GM19328 (cell line): ENCODE data around the gene ADGRE3.
"Not testable (repeated sequence)": the region's sequence is repeated elsewhere in the genome, so short reads cannot be mapped to it uniquely, and the experiment has no call there.

Experiments used
- ATAC-seq: cut with Tn5 transposase; IDR thresholded peaks from one replicate; pipeline ENCODE4 v1.9.1; 2021; ENCODE audit warnings: mild to moderate bottlenecking, moderate library complexity; ENCODE audit not compliant: unreplicated experiment

ADGRE3 gene

DNA sequence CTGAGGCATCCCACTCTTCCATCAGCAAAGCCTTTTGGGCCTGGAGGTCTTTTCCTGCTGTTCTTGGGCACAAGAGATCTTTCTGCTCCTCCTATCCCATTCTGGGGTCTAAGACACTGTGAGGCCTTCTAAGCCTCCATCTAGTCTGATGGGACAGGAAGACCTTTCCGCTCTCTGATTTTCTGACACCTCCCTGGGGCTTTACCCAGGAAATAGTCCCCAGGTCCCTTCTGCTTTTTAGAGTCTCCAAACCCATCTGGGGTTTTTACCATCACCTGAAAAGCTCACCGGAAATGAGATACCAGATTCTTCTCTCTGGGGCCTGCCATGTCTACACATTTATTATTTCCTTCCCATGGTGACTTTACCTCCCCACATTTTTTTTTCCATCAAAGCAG, 70.7 kb downstream of the ADGRE3 start:
- ATAC-seq: peak; percentile 58

- ATAC-seq: no peak
These were observed 75.0 kb downstream of the ADGRE3 start for GRCh38 chr19:14599548-14600147.

DNA sequence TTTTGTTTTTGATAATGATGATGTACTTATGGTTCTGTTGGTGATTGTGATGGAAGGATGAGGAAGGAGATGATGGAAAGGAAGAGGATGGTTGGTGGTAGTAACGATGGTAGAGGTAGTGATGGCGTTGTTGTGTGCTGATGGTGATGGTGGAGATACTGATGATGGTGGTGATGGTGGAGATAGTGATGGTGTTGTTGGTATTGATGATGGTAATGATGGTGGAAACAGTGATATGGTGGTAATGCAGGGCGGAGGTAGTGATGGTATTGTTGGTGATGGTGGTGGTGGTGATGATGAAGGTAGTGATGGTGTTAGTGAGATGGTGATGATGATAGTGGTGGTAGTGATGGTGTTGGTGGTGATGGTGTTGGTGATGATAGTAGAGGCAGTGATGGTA, 79.1 kb downstream of the ADGRE3 start:
- ATAC-seq: no peak

- ATAC-seq: not testable (repeated sequence)
These were observed 85.2 kb downstream of the ADGRE3 start for GRCh38 chr19:14589433-14589832.

GRCh38 chr19:14585187-14585586, 89.5 kb downstream of the ADGRE3 start:
- ATAC-seq: not testable (repeated sequence)

DNA sequence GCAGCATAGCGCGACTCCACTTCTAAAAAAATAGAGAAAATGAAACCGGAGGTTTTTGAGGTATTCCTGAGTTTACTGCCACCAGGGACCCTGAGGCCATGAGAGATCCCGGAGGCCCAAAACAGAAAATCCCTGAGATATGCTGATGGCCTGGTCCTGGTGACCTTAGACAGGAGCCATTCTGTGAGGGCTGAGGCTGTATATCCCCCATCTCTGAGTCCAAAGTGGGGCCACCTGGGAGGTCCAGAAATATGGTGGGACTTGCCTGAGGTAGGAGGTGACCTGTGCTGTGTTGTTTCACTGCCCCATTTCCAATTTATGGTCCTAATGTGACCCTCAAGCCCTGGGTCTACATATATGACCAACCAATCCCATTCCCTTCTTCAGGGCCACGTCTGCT, 90.3 kb downstream of the ADGRE3 start:
- not testable (repeated sequence) for ATAC-seq

DNA sequence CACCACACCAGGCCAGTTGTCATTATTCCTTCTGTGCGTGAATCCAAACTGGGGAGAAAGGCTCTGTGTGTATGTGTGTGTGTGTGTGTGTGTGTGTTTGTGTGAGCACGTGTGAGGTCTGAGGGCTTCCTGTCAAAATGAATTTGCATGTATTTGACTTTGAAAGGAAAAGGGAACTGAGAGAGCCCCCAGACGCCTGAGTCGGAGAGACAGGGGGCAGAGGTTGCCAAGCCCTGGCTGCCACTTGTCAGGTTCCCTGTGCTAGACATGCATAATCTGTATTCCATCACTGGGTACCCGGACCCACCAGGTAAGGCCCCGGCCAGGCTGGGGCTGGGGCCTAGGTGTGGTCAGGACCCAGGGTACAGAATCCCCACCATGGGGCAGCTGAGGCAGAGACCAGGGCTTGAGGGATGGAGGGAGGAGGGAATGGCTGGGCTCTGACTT, 91.7 kb downstream of the ADGRE3 start, which contains the start of gene CLEC17A:
Gene CLEC17A, plus strand, starts transcription at position 191 of the 447 bp plus-strand sequence. Its CDS starts 77 bp downstream, at position 268.
- ATAC-seq: no peak

DNA sequence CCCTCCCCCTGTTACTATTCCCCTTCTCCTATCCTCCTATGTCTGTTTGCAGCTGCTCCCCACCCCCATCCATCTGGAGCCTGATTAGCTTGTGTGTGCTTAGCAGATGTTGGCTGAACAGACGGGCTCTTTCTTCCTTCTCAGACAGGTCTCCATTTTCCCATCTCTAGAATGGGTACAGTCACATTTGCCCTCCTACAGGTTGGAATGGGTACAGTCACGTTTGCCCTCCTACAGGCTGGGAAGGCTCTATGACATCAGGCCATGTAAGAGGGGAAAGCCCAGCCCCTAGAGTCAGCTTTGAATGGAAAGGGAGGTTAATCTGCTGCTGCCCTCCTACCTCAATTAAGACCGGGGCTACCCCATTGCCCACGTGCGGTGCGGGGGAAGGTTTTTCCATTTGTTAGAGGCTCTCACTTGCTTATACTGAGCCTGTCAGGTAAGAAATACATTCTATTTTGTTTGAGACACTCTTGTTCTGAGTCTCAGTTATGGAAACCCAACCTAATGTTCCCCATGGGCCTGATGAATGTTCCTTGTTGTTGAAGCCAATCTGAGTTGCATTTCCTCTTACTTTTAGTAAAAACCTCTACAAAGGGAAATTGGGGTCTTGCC, 93.9 kb downstream of the ADGRE3 start:
- no peak for ATAC-seq

- no peak for ATAC-seq
These were observed 96.7 kb downstream of the ADGRE3 start for GRCh38 chr19:14577885-14578427.

DNA sequence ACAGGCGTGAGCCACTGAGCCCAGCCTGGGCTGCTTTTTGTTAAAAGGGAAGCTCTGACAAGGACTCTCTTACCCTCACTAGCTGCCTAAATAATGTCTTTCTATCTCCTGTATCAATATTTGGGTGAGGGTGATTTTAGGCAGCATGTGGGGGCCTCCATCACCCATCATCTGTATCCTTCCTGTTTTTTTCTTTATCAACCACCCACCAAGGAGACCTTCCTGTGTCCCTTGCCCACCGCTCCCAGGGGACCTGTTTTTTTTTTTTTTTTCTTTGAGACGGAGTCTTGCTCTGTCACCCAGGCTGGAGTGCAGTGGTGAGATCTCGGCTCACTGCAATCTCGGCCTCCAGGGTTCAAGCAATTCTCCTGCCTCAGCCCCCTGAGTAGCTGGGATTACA, 97.4 kb downstream of the ADGRE3 start:
- no peak for ATAC-seq

DNA sequence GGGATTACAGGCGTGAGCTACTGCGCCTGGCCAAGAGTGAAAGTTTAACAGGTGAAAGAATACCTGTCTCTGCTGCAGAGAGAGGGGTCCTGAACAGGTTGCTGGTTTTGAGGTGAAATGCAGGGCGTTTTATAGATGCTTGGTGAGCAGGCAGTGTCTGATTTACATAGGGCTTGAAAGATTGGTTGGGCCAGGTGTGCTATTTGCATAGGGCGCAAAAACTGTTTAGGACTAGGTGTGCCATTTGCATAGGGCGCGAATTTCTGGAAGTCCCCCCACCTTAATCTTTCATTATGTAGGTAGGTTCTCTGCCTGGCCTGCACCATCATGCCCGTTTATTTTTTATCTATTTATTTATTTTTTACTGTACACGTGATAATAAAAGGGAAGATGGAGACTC, 98.3 kb downstream of the ADGRE3 start:
- no peak for ATAC-seq

DNA sequence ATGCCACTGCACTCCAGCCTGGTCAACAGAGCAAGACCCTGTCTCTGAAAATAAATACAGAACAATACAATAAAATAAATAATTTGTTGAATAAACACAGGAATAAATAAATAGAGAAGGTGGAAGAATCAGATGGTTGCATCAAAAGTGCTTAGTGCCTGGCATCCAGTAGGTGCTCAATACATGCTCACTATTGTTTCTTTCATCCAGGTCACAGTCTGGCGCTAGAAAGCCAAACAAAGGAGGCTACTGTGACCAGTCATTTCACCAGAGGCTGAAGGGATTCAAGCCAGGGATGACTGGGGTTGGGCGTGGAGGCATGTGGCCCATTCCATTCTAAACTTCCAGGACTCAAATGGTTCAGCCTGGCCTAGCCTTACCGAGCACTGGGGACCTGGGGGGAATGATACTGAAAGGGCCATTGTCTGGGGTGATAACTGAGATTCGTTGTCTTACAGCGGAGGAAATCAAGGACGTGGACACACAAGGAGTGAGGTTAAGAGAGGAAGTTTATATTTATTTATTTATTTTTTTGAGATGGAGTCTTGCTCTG, 99.1 kb downstream of the ADGRE3 start:
- no peak for ATAC-seq

DNA sequence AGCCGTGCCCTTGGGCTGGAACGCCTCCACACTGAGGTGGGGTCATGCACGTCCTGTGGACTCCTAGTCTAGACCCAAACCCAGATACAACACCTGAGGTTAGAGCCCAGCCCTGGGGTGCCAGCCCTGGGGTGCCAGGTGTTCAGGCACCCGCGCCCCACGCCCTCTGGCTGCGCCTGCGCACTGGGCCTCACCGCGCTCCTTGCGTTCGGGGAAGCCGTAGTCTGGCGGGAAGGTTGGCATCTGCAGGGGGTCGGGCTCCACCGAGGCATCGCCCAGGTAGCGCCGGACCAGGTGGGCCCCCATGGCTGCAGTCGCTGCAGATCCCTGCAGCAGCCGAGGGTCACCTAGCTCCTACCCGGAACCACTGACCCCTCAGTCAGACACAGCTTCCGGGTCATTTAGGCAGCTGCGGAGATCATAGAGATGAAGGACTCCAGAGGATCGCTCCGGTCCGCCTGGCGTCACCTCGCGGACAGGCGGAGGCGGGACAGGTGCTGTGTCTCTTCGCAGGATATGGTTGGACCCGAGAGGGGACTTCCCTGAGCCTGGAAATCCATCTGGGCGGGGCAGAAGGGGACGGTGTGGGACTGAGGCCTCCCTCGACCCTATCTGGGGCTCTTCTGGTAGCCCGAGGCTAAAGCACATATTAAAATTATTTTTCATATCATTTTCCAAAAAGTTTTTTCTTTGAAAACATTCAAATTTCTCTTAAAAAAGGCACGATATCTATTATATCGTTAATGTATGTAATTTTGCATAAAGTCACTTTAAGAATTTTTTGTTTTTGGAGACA, 102.8 kb downstream of the ADGRE3 start, which contains the start of gene NDUFB7:
Gene NDUFB7, minus strand, starts transcription at position 372 of the 796 bp plus-strand sequence. Its CDS starts 66 bp downstream, at position 306.
- peak; percentile 83 for ATAC-seq

- ATAC-seq: no peak
These were observed 103.6 kb downstream of the ADGRE3 start for GRCh38 chr19:14570864-14571527.
